A549 treated with RU486 at 1 μM for 4 hours (cell line): ENCODE data around the gene IQSEC2. TPM values are rescaled to one million over a fixed set of nuclear protein-coding genes. Genes with fewer than 3 reads are reported as not detected.

ENCODE experiments used
- total RNA-seq: library from RNA; stranded (reverse); fragments of 200-300 nt; extraction: Qiagen RNA extraction; gene quantifications from 5 replicates; pipeline ENCODE4 v1.2.3, GENCODE V29; 2022; ENCODE audit warnings: low read depth

Gene IQSEC2
- total RNA-seq: 31.0 to 42.7 TPM (median 39.6 TPM) in 5 replicates

GRCh38 chrX:53281321-53281822 lies at the start of gene IQSEC2:
Gene IQSEC2 (minus strand): TSS chrX:53281584.

GRCh38 chrX:53224860-53225797 lies 56.3 kb downstream of the IQSEC2 start, which contains the start of gene KDM5C:
Gene KDM5C (minus strand): TSS chrX:53225207. CDS start chrX:53224889, 318 bp downstream.

Other genes starting within 250 kb of the IQSEC2 start
- not detected in 5 replicates for gene GPR173, start 232.8 kb downstream of the IQSEC2 start, total RNA-seq
- 8.1 to 11.1 TPM (median 9.7 TPM) in 5 replicates for gene TSPYL2, start 199.2 kb downstream of the IQSEC2 start, total RNA-seq
- 0.92 to 1.6 TPM (median 1.3 TPM) in 5 replicates for gene KANTR, start 187.4 kb downstream of the IQSEC2 start, total RNA-seq
- 43.3 to 56.4 TPM (median 52.7 TPM) in 5 replicates for gene KDM5C, start 56.4 kb downstream of the IQSEC2 start, total RNA-seq
- 48.4 to 54.3 TPM (median 52.8 TPM) in 5 replicates for gene SMC1A, start 141.1 kb upstream of the IQSEC2 start, total RNA-seq
- gene RIBC1, start 141.3 kb upstream of the IQSEC2 start, total RNA-seq: 0.45 to 1.0 TPM (median 0.90 TPM) in 5 replicates
- gene HSD17B10, start 152.8 kb upstream of the IQSEC2 start, total RNA-seq: 166 to 206 TPM (median 185 TPM) in 5 replicates